Left cardiac atrium (tissue), 4 donors: Measurements from ENCODE around the gene NANOS2. TPM values are rescaled to one million over a fixed set of nuclear protein-coding genes. Genes with fewer than 3 reads are reported as not detected.
"Not testable (repeated sequence)": the region's sequence is repeated elsewhere in the genome, so short reads cannot be mapped to it uniquely, and the experiment has no call there.

Source experiments
- ATAC-seq, 2 donors: fragments of 200-7000 bp; cut with Tn5 transposase; one replicate each; pipeline ENCODE4 v1.9.1; 2020; ENCODE audit warnings: mild to moderate bottlenecking in 2 of 2, moderate library complexity in 2 of 2
- DNase-seq: peaks from one replicate; pipeline ENCODE4 v3.0.0-alpha.2; 2020
- intact Hi-C, 2 donors: fragments of 100-400 bp; cut with DNase I; formaldehyde crosslinking; loops; one replicate each; pipeline versions ENCODE4 v1.14.1 to v1.15.1; 2022 to 2023
- total RNA-seq, 2 donors: library from RNA; stranded (reverse); fragmentation: NEBNext Ultra II Directional; extraction: Animal tissue kit (Norgen Biotek cat#: 25700); gene quantifications; one replicate each; pipeline ENCODE4 v1.2.1, GENCODE V29; 2021
- donor health status: DM: no; HTN: yes; CAD: no.
- donor health status: DM: no; HTN: yes; CAD: no; lungs with severe emphysema.
- donor health status: DM: yes; HTN: yes; CAD: no.
- donor health status: Dilated cardiomyopathy.

NANOS2 gene
- total RNA-seq, 2 donors from 2014 or later = not detected

DNA sequence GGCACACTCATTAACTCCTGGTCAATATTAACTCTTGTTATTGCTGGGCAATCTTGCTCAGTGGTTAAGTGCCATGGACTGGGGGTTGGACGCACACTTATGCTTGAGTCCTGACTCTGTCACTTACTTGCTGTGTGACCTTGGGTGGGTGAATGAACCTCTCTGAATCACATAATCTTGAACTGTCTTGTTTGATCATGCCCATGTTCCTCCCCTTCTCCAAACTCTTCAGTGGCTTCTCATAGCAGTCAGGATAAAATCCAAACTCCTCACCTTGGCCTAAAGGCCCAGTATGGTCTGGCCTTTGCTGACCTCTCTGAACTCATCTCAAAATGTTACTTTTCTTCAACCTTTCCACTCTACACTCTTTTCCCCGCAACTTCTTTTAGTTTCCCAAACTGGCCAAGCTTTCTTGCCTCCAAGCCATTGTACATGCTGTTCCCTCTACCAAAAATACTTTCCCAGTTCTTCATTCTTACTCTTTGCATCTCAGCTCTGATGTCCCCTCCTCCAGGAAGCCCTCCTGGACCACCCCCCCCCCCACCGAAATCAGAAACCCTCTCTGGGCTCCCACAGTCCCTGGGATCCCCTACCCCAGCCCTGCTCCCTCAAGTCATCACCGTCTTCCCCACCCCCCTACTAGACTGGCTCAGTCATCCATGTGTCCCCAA, 14.5 kb downstream of the NANOS2 start:
- intact Hi-C loops = no loop called here
- ATAC-seq = no peak
- no peak for DNase-seq

GRCh38 chr19:45899253-45899652, 15.3 kb downstream of the NANOS2 start:
- DNase-seq = no peak
- intact Hi-C loops = no loop called here
- no peak for ATAC-seq

DNA sequence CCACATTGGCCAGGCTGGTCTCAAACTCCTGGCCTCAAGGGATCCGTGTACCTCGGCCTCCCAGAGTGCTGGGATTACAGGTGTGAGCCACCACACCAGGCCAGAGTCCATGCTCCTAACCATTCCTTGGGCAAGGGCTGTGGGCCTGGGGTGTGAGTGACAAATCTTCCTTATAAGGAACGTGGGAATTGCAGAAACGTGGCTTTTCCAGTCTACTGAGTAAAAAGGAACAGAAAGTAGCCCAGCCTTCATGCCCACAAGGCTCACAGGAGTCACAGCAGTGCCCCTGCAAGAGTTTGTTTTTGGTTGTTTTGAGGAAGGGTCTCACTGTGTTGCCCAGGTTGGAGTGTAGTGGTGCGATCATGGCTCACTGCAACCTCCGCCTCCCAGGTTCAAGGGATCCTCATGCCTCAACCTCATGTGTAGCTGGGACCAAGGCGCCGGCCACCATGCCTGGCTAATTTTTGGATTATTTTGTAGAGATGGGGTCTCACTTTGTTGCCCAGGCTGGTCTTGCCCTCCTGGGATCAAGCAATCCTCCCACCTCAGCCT, 17.2 kb downstream of the NANOS2 start:
- intact Hi-C loops = no loop called here
- ATAC-seq (no peak), DNase-seq (no peak)

- ATAC-seq, intact Hi-C loops, DNase-seq: not testable (repeated sequence)
These were observed 18.5 kb downstream of the NANOS2 start for GRCh38 chr19:45895983-45896599.

GRCh38 chr19:45895519-45895972, 19.0 kb downstream of the NANOS2 start:
- ATAC-seq (no peak), DNase-seq (no peak)
- intact Hi-C loops = no loop called here

DNA sequence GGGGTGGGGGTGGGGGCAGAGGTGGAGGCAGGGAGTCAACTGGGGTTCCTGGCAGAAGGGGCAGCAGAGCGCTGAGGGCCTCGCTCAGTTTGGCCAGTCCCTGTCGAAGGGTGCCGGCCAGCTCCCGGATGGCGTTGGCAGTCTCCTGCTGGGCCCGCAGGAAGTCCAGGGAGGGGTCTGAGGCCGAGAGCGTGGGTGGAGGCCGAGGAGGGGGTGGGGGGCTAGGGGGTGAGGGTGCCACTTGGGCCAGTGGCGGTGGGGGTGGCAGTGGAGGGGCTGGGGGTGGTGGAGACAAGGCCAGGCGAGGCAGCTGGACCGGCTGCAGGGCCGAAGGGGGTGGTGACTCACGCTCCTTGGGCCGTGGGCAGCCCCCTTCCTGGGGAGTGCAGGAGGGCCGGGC, 23.7 kb downstream of the NANOS2 start:
- ATAC-seq (no peak), DNase-seq (no peak)
- intact Hi-C loops = no loop called here

DNA sequence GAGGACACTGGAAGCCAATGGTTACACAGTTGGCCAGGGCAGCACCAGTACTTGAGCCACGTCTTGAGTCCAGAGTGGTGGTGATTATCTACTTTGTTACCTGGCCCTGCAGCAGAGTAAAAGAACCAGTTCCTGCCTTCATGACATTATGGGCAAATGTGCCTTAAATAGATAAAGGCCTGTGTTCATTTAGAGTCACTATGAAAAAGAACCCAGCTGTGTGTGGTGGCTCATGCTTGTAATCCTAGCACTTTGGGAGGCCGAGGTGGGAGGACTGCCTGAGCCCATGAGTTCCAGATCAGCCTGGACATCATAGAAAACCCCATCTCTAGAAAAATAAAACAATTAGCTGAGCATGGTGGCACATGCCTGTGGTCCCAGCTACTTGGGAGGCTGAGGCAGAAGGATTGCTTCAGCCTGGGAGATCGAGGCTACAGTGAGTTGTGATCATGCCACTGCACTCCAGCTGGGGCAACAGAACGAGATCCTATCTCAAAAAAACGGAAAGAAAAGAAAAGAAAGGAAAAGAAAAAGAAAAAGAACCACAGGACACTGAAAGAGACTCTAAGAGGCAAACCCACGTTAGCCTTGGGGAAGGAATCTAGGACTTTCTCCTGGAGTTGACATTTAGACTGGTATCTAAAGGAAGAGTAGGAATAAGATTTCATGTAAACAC, 25.2 kb downstream of the NANOS2 start:
- DNase-seq = no peak
- ATAC-seq = no peak
- intact Hi-C loops = no loop called here

GRCh38 chr19:45887200-45887710, 27.3 kb downstream of the NANOS2 start:
- no peak for DNase-seq
- intact Hi-C loops = no loop called here
- ATAC-seq = no peak

- ATAC-seq = peak; percentile 92
- intact Hi-C loops = no loop called here
- peak; percentile 94 for DNase-seq
These were observed 28.0 kb downstream of the NANOS2 start for GRCh38 chr19:45886427-45887199.

GRCh38 chr19:45885556-45886426, 28.8 kb downstream of the NANOS2 start, which contains the start of gene IRF2BP1:
Gene IRF2BP1, minus strand, starts transcription at chr19:45886141. Its CDS starts 367 bp downstream, at chr19:45885774.
- DNase-seq (peak; percentile 94), ATAC-seq (peak; percentile 87 to 90)
- intact Hi-C loops = no loop called here

DNA sequence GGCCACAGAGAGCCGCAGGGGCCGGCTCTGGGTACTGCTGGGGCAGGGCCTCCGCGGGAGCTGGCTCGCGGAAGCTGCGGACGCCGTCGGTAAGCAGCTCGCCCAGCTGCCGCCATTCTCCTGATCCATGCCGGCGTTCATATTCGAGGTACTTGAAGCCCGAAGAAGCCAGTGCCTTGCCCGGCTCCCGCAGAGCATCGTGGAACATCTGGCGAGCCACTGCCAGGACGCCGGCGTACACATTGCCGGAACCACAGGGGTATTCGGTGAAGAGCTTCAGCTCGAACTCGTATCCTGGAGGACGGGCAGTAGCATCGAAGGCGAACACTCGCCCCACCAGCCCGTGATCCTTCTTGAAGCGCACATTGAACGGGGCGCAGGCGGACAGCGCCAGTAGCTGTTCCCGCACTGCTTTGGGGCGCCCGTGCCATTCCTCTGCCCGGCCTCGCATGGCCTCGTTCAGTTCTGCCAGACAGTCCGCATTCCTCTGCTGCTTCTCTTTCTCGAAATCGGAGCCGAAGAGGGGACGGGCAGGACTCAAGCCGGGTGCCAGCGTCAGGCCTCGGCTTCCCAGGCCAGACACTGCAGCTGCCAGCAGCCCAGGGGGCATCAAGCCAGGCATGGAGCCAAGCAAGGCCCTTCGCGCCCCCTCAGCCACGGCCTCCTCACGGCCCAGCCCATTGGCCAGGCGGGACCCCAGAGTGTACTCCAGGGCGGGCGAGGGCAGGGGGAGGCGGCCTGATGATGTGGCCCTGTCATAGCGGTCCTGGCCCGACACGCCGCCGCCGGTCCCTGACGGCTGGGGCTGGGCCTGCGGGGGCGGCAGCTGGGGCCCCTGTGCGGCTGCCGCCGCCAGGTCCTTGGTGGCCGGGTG, 29.7 kb downstream of the NANOS2 start:
- ATAC-seq (no peak), DNase-seq (no peak)
- intact Hi-C loops = no loop called here

GRCh38 chr19:45883881-45884681, 30.5 kb downstream of the NANOS2 start:
- no peak for DNase-seq
- ATAC-seq = no peak
- intact Hi-C loops = no loop called here

GRCh38 chr19:45883586-45883880, 31.0 kb downstream of the NANOS2 start:
- no peak for ATAC-seq
- intact Hi-C loops = no loop called here
- no peak for DNase-seq

DNA sequence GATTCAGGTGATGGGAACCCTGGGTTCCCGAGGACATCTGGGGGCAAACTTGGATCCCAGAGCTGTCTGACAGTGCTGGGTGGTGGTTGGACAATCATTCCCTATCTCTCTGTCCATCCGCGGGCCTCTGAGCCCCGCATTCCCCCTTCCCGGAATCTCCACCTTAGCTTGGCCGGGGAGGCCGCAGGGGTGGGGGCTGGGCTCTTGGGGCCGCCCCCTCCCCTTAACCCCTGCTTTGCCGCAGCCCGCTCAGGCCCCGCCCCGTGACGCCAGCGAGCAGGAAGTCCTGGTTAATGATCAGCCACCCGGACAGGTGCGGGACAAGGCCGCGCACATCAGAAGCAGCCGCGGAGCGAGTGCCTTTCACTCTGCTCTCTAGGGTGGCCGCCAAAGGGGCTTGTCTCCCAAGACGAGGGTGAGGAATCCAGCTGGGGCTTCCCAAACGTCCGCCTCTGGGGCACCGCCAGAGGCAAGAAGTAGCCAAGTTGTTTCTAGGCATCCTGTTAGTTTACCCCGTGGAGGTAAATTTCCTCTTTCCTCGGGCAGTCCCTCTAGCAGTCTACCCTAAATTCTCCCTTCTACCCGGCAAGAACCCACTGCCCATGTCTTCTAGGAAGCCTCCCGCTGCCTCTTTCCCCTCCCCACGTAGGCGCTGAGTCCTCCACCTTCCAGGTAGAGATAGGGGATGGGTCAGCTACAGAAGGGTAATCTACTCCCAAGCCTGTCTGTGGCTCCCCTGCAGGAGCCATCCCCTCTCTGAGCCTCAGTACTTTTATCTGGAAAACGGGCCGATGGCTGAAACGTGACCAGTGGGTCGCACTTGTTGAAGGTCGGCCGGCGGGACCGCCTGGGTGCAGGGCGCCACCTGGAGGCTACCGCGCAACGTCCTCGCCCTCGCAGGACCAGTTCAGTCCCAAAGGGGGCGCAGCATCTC, 31.7 kb downstream of the NANOS2 start:
- peak; percentile 84 for DNase-seq

GRCh38 chr19:45881909-45882528, 32.6 kb downstream of the NANOS2 start:
- intact Hi-C loops = no loop called here

More for the DNA sequence above, 31.7 kb downstream of the NANOS2 start:
- ATAC-seq = peak in 1 of 2 donors; percentile 11
- intact Hi-C loops = no loop called here

More at GRCh38 chr19:45881909-45882528, 32.6 kb downstream of the NANOS2 start:
- DNase-seq (no peak), ATAC-seq (no peak)
